Thyroid gland (tissue), 4 donors: ENCODE measurements around the gene PRMT3. TPM values are rescaled to one million over a fixed set of nuclear protein-coding genes. Genes with fewer than 3 reads are reported as not detected.

ENCODE experiments used
- DNase-seq, 2 donors: peaks; one replicate each; pipeline ENCODE4 v3.0.0-alpha.2; 2019
- H3K27ac ChIP-seq, 3 donors: fragments of 200-600 bp; sonication (generic); 1 replicate in 2 of 3; 2 replicates in 1 of 3; pipeline ENCODE4 v1.5.1; 2016 to 2019; ENCODE audit warnings: mild to moderate bottlenecking in 1 of 3, moderate library complexity in 1 of 3
- H3K27me3 ChIP-seq: fragments of 200-600 bp; sonication (generic); one replicate; pipeline ENCODE4 v1.5.1; 2019
- H3K36me3 ChIP-seq, 2 donors: fragments of 200-600 bp; sonication (generic); one replicate each; pipeline ENCODE4 v1.5.1; 2016 to 2019
- H3K4me1 ChIP-seq, 2 donors: fragments of 200-600 bp; sonication (generic); one replicate each; pipeline ENCODE4 v1.5.1; 2017 to 2019
- H3K4me3 ChIP-seq, 3 donors: fragments of 200-600 bp; sonication (generic); replicated peaks in 1 of 3; 1 replicate in 2 of 3; 2 replicates in 1 of 3; pipeline ENCODE4 v1.5.1; 2016; ENCODE audit warnings: mild to moderate bottlenecking in 1 of 3
- H3K9me3 ChIP-seq: fragments of 200-600 bp; sonication (generic); one replicate; pipeline ENCODE4 v1.5.1; 2017
- POLR2A ChIP-seq, 2 donors: fragments of 450-650 bp; IDR thresholded peaks; one replicate each; pipeline ENCODE4 v1.6.1; 2017; ENCODE audit warnings: antibody characterized with exemption in 2 of 2, mild to moderate bottlenecking in 2 of 2, moderate library complexity in 1 of 2
- WGBS, 2 donors: methylation state at CpG; one replicate each; pipeline ENCODE4 v1.1.5; 2017; 5-methylcytosine and 5-hydroxymethylcytosine counted together
- intact Hi-C: fragments of 100-400 bp; cut with DNase I; formaldehyde crosslinking; loops from one replicate; pipeline ENCODE4 v1.15.1; 2023
- total RNA-seq, 4 donors: library from RNA; depleted of rRNA; stranded (reverse); fragments of >200 nt; gene quantifications; one replicate each; pipeline ENCODE4 v1.2.3, GENCODE V29; 2016
- TF ChIP-seq, protein P1 (sequence below), 6 experiments: fragments of 200-600 bp in 3 of 6; fragments of 450-650 bp in 3 of 6; sonication (generic) in 3 of 6; IDR thresholded peaks; one replicate each; pipeline ENCODE4 v1.5.1; 2016 to 2019; ENCODE audit warnings: antibody characterized with exemption in 6 of 6, mild to moderate bottlenecking in 2 of 6, inconsistent platforms in 1 of 6, moderate library complexity in 1 of 6

Gene PRMT3
- total RNA-seq, 4 donors from 2014 or later = 40.3 to 81.1 (median 75.3) TPM

- Histone ChIP-seq H3K4me1 (no peaks in the 10 kb centered on the region), H3K4me3 (no peak overlapping the region), H3K9me3 (no peaks in the 10 kb centered on the region), H3K27me3 (no peaks in the 10 kb centered on the region), H3K27ac (no peak overlapping the region), H3K36me3 (no peaks in the 10 kb centered on the region)
- no peak for TF ChIP-seq POLR2A (IDR thresholded peaks at IDR 0.05)
- TF ChIP-seq, protein P1, sequence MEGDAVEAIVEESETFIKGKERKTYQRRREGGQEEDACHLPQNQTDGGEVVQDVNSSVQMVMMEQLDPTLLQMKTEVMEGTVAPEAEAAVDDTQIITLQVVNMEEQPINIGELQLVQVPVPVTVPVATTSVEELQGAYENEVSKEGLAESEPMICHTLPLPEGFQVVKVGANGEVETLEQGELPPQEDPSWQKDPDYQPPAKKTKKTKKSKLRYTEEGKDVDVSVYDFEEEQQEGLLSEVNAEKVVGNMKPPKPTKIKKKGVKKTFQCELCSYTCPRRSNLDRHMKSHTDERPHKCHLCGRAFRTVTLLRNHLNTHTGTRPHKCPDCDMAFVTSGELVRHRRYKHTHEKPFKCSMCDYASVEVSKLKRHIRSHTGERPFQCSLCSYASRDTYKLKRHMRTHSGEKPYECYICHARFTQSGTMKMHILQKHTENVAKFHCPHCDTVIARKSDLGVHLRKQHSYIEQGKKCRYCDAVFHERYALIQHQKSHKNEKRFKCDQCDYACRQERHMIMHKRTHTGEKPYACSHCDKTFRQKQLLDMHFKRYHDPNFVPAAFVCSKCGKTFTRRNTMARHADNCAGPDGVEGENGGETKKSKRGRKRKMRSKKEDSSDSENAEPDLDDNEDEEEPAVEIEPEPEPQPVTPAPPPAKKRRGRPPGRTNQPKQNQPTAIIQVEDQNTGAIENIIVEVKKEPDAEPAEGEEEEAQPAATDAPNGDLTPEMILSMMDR (IDR thresholded peaks at IDR 0.05) = no peak
- DNase-seq = no peak
- intact Hi-C loops = no loop called here
- 89 to 90% methylated on average over 1 of the region's 1 CpG for WGBS, 2 donors
Observed at GRCh38 chr11:20489948-20490347, 102.4 kb downstream of the PRMT3 start.

GRCh38 chr11:20493340-20493739 lies 105.8 kb downstream of the PRMT3 start:
- Histone ChIP-seq H3K27me3 (no peaks in the 10 kb centered on the region), H3K9me3 (no peaks in the 10 kb centered on the region), H3K4me3 (no peak overlapping the region), H3K4me1 (no peaks in the 10 kb centered on the region), H3K36me3 (peaks cover 3 to 7% of the 10 kb centered on the region in 2 donors), H3K27ac (no peak overlapping the region)
- WGBS, 2 donors = 92 to 93% methylated on average over 4 of the region's 4 CpGs
- TF ChIP-seq POLR2A (IDR thresholded peaks at IDR 0.05) = no peak
- TF ChIP-seq, protein P1 (IDR thresholded peaks at IDR 0.05) = no peak
- intact Hi-C loops = no loop called here
- no peak for DNase-seq

- Histone ChIP-seq H3K27ac (no peak overlapping the region), H3K4me3 (no peak overlapping the region), H3K9me3 (no peaks in the 10 kb centered on the region), H3K4me1 (no peaks in the 10 kb centered on the region), H3K27me3 (no peaks in the 10 kb centered on the region), H3K36me3 (peaks cover 3 to 7% of the 10 kb centered on the region in 2 donors)
- no peak for DNase-seq
- TF ChIP-seq POLR2A (IDR thresholded peaks at IDR 0.05) = no peak
- TF ChIP-seq, protein P1 (IDR thresholded peaks at IDR 0.05) = no peak
- intact Hi-C loops = no loop called here
- WGBS, 2 donors = 88 to 89% methylated on average over 5 of the region's 5 CpGs
Observed at GRCh38 chr11:20497124-20497792, 109.7 kb downstream of the PRMT3 start.

DNA sequence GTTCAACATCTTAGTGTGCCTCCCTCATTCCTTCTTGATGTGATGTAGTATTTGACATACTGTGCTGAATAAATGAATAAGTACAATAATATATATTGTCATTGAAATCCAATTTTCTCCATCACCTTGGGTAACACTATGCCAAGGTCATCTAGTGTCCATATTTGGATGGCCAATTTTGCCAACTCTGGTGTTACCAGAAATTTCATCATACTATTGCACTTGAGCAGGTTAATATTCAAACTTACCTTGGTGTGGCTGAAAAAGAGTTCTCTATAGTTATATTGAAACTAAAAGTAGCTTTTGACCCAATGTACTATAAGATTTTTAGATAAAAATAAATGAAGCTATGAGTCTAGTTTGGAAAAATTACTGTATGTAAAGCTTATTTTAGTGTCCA lies 113.7 kb downstream of the PRMT3 start:
- peaks cover 0 to 3% of the 10 kb centered on the region in 2 donors for H3K36me3 ChIP-seq
- no peak overlapping the region for H3K27ac ChIP-seq
- no peak for DNase-seq
- TF ChIP-seq, protein P1 (IDR thresholded peaks at IDR 0.05) = no peak
- TF ChIP-seq POLR2A (IDR thresholded peaks at IDR 0.05) = no peak
- no peaks in the 10 kb centered on the region for H3K27me3 ChIP-seq
- no peaks in the 10 kb centered on the region for H3K4me1 ChIP-seq
- intact Hi-C loops = no loop called here
- no peak overlapping the region for H3K4me3 ChIP-seq
- no peaks in the 10 kb centered on the region for H3K9me3 ChIP-seq

GRCh38 chr11:20501971-20502370 lies 114.5 kb downstream of the PRMT3 start:
- H3K4me3 ChIP-seq = no peak overlapping the region
- 91 to 92% methylated on average over 4 of the region's 4 CpGs for WGBS, 2 donors
- no peaks in the 10 kb centered on the region for H3K9me3 ChIP-seq
- H3K27me3 ChIP-seq = no peaks in the 10 kb centered on the region
- no peak for TF ChIP-seq POLR2A (IDR thresholded peaks at IDR 0.05)
- TF ChIP-seq, protein P1 (IDR thresholded peaks at IDR 0.05) = no peak
- H3K4me1 ChIP-seq = no peaks in the 10 kb centered on the region
- intact Hi-C loops = no loop called here
- no peaks in the 10 kb centered on the region for H3K36me3 ChIP-seq
- no peak for DNase-seq
- H3K27ac ChIP-seq = no peak overlapping the region
